ENCODE data around the gene ADGRB3. TPM values are rescaled to one million over a fixed set of nuclear protein-coding genes. Genes with fewer than 3 reads are reported as not detected.

Gene ADGRB3
- total and polyA plus RNA-seq, 10 of the 15 experiments (the other 5 are each of a cell fraction or from before 2014, with no cell fraction given) = 0.03 to 0.06 TPM; not detected in 8

- TF ChIP-seq, protein P1, sequence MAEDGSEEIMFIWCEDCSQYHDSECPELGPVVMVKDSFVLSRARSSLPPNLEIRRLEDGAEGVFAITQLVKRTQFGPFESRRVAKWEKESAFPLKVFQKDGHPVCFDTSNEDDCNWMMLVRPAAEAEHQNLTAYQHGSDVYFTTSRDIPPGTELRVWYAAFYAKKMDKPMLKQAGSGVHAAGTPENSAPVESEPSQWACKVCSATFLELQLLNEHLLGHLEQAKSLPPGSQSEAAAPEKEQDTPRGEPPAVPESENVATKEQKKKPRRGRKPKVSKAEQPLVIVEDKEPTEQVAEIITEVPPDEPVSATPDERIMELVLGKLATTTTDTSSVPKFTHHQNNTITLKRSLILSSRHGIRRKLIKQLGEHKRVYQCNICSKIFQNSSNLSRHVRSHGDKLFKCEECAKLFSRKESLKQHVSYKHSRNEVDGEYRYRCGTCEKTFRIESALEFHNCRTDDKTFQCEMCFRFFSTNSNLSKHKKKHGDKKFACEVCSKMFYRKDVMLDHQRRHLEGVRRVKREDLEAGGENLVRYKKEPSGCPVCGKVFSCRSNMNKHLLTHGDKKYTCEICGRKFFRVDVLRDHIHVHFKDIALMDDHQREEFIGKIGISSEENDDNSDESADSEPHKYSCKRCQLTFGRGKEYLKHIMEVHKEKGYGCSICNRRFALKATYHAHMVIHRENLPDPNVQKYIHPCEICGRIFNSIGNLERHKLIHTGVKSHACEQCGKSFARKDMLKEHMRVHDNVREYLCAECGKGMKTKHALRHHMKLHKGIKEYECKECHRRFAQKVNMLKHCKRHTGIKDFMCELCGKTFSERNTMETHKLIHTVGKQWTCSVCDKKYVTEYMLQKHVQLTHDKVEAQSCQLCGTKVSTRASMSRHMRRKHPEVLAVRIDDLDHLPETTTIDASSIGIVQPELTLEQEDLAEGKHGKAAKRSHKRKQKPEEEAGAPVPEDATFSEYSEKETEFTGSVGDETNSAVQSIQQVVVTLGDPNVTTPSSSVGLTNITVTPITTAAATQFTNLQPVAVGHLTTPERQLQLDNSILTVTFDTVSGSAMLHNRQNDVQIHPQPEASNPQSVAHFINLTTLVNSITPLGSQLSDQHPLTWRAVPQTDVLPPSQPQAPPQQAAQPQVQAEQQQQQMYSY (CRISPR knock-in tag; IDR thresholded peaks at IDR 0.05) = no peak
- TF ChIP-seq DPF2 (IDR thresholded peaks at IDR 0.05) = no peak
- no peak for TF ChIP-seq MYC (IDR thresholded peaks at IDR 0.05; ENCODE audit: insufficient read depth, insufficient read length, insufficient replicate concordance, low read length, severe bottlenecking)
- TF ChIP-seq NRF1 (conservative IDR thresholded peaks at IDR 0.05; ENCODE audit: low read depth, low read length) = no peak
- TF ChIP-seq, protein P2, sequence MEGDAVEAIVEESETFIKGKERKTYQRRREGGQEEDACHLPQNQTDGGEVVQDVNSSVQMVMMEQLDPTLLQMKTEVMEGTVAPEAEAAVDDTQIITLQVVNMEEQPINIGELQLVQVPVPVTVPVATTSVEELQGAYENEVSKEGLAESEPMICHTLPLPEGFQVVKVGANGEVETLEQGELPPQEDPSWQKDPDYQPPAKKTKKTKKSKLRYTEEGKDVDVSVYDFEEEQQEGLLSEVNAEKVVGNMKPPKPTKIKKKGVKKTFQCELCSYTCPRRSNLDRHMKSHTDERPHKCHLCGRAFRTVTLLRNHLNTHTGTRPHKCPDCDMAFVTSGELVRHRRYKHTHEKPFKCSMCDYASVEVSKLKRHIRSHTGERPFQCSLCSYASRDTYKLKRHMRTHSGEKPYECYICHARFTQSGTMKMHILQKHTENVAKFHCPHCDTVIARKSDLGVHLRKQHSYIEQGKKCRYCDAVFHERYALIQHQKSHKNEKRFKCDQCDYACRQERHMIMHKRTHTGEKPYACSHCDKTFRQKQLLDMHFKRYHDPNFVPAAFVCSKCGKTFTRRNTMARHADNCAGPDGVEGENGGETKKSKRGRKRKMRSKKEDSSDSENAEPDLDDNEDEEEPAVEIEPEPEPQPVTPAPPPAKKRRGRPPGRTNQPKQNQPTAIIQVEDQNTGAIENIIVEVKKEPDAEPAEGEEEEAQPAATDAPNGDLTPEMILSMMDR (IDR thresholded peaks at IDR 0.05 in 2 of 3, conservative IDR thresholded peaks at IDR 0.05 in 1 of 3; ENCODE audit: control insufficient read depth in 2 of 3, extremely low read depth in 1 of 3, insufficient read depth in 1 of 3, low read depth in 3 of 3, low read length in 3 of 3) = no peak
These were observed 407.2 kb downstream of the ADGRB3 start (continued) for GRCh38 chr6:69042297-69042696.

DNA sequence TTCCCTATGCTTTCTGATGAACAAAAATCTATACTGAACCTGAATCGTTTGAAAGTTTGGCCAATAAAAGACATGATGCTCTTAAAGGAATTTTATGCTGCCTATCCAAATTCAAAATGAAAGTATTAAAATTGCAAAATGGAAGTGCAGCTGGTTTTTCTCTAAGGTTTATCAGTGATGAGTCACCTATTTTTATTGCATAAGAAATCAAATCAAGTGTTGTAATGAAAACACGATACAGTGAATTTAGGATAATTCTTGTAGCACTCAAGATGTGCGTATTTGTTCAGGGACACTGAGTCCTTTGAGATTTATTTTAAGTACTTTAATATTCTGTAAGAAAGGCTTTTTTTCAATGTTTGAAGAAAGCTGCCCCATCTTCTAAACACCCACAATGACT, 409.5 kb downstream of the ADGRB3 start:
- H3K4me2 ChIP-seq (ENCODE audit: control insufficient read depth, insufficient read depth) = no peak overlapping the region
- no peak overlapping the region for H3K27ac ChIP-seq (ENCODE audit: control insufficient read depth, insufficient read depth)
- WGBS (ENCODE audit: insufficient coverage, insufficient replicate concordance, low lambda C conversion rate, missing lambda C conversion rate) = 41% methylated on average over 3 of the region's 3 CpGs
- no peaks in the 10 kb centered on the region for H3K79me2 ChIP-seq (ENCODE audit: control insufficient read depth, insufficient read depth, low read length)
- H3K4me3 ChIP-seq = no peak overlapping the region
- in situ Hi-C loops (cut with MboI) (no loop called here), intact Hi-C loops (cut with micrococcal nuclease; ENCODE audit: unreplicated experiment) (no loop called here)
- H3K9me3 ChIP-seq (replicated peaks; ENCODE audit: control insufficient read depth, insufficient read depth, low read length) = no peaks in the 10 kb centered on the region
- DNase-seq (ENCODE audit: low read depth, low spot score) = no peak
- H3K36me3 ChIP-seq (ENCODE audit: control insufficient read depth in 2 of 2, insufficient read depth in 2 of 2, low read length in 1 of 2) = no peaks in the 10 kb centered on the region
- CTCF ChIA-PET = no interaction called here
- no peak overlapping the region for H3K9ac ChIP-seq (ENCODE audit: control insufficient read depth, insufficient read depth, low read length)
- ATAC-seq = no peak
- H2AFZ ChIP-seq (ENCODE audit: control insufficient read depth, low read depth, low read length) = no peak overlapping the region
- no peak for FAIRE-seq
- POLR2A ChIA-PET = no interaction called here
- SMC1A ChIA-PET (ENCODE audit: uncharacterized antibody, unreplicated experiment) = no interaction called here
- BruUV-seq (replicated peaks) = no TSS peak
- H3K4me1 ChIP-seq (ENCODE audit: control insufficient read depth, insufficient read depth, low read length) = no peaks in the 10 kb centered on the region
- RAD21 ChIA-PET (ENCODE audit: unreplicated experiment) = no interaction called here
- no peaks in the 10 kb centered on the region for H3K27me3 ChIP-seq (replicated peaks in 1 of 2; ENCODE audit: control insufficient read depth in 2 of 2, insufficient read depth in 2 of 2, low read length in 1 of 2)
- H4K20me1 ChIP-seq (ENCODE audit: control insufficient read depth, insufficient read depth) = no peaks in the 10 kb centered on the region
- TF ChIP-seq CUX1 (IDR thresholded peaks at IDR 0.05; ENCODE audit: insufficient replicate concordance, low read depth, low read length) (no peak), EP300 (IDR thresholded peaks at IDR 0.05; ENCODE audit: borderline replicate concordance in 1 of 2, control insufficient read depth in 1 of 2, low read depth in 2 of 2, low read length in 2 of 2) (no peak), SIN3A (IDR thresholded peaks at IDR 0.05; ENCODE audit: low read depth, low read length) (no peak)
- TF ChIP-seq, protein P3, sequence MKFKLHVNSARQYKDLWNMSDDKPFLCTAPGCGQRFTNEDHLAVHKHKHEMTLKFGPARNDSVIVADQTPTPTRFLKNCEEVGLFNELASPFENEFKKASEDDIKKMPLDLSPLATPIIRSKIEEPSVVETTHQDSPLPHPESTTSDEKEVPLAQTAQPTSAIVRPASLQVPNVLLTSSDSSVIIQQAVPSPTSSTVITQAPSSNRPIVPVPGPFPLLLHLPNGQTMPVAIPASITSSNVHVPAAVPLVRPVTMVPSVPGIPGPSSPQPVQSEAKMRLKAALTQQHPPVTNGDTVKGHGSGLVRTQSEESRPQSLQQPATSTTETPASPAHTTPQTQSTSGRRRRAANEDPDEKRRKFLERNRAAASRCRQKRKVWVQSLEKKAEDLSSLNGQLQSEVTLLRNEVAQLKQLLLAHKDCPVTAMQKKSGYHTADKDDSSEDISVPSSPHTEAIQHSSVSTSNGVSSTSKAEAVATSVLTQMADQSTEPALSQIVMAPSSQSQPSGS (IDR thresholded peaks at IDR 0.05; ENCODE audit: low read length) = no peak
